HL-60 (cell line): ENCODE data around the gene PLAAT2.

Experiments
- GABPA ChIP-seq: IDR thresholded peaks from 2 replicates; pipeline ENCODE4 v1.6.1; 2012; ENCODE audit warnings: low read depth
- POLR2AphosphoS5 ChIP-seq: IDR thresholded peaks from 2 replicates; pipeline ENCODE4 v1.6.1; 2012; ENCODE audit warnings: low read depth
- SPI1 ChIP-seq: IDR thresholded peaks from 2 replicates; pipeline ENCODE4 v1.6.1; 2012; ENCODE audit warnings: low read depth, mild to moderate bottlenecking, borderline replicate concordance
- TF ChIP-seq, protein P1 (sequence below): IDR thresholded peaks from one replicate; pipeline ENCODE4 v1.5.1; 2011; ENCODE audit warnings: low read length, control low read depth, inconsistent platforms; ENCODE audit not compliant: insufficient read depth
- TF ChIP-seq, protein P2 (sequence below): IDR thresholded peaks from 2 replicates; pipeline ENCODE4 v1.6.1; 2012; ENCODE audit warnings: low read depth; ENCODE audit not compliant: insufficient replicate concordance

DNA sequence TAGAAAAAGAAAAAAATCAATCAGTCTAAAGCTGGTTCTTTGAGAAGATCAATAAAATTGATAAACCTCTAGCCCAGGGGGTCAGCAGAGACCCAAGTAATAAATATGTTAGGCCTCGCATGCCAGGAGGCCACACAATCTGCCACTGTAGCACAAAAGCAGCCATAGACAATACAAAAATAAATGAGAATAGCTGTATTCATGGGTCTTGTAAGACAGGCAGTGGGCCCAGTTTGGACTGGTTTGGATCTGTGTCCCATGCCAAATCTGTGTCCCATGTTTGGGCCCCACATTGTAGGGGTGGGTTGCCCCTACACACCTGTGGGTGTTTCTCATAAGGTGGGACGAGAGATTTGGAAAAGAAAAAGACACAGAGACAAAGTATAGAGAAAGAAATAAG, 33.2 kb downstream of the PLAAT2 start:
- TF ChIP-seq, protein P1, sequence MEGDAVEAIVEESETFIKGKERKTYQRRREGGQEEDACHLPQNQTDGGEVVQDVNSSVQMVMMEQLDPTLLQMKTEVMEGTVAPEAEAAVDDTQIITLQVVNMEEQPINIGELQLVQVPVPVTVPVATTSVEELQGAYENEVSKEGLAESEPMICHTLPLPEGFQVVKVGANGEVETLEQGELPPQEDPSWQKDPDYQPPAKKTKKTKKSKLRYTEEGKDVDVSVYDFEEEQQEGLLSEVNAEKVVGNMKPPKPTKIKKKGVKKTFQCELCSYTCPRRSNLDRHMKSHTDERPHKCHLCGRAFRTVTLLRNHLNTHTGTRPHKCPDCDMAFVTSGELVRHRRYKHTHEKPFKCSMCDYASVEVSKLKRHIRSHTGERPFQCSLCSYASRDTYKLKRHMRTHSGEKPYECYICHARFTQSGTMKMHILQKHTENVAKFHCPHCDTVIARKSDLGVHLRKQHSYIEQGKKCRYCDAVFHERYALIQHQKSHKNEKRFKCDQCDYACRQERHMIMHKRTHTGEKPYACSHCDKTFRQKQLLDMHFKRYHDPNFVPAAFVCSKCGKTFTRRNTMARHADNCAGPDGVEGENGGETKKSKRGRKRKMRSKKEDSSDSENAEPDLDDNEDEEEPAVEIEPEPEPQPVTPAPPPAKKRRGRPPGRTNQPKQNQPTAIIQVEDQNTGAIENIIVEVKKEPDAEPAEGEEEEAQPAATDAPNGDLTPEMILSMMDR = no peak
- no peak for TF ChIP-seq POLR2AphosphoS5
- TF ChIP-seq GABPA = no peak
- TF ChIP-seq, protein P2, sequence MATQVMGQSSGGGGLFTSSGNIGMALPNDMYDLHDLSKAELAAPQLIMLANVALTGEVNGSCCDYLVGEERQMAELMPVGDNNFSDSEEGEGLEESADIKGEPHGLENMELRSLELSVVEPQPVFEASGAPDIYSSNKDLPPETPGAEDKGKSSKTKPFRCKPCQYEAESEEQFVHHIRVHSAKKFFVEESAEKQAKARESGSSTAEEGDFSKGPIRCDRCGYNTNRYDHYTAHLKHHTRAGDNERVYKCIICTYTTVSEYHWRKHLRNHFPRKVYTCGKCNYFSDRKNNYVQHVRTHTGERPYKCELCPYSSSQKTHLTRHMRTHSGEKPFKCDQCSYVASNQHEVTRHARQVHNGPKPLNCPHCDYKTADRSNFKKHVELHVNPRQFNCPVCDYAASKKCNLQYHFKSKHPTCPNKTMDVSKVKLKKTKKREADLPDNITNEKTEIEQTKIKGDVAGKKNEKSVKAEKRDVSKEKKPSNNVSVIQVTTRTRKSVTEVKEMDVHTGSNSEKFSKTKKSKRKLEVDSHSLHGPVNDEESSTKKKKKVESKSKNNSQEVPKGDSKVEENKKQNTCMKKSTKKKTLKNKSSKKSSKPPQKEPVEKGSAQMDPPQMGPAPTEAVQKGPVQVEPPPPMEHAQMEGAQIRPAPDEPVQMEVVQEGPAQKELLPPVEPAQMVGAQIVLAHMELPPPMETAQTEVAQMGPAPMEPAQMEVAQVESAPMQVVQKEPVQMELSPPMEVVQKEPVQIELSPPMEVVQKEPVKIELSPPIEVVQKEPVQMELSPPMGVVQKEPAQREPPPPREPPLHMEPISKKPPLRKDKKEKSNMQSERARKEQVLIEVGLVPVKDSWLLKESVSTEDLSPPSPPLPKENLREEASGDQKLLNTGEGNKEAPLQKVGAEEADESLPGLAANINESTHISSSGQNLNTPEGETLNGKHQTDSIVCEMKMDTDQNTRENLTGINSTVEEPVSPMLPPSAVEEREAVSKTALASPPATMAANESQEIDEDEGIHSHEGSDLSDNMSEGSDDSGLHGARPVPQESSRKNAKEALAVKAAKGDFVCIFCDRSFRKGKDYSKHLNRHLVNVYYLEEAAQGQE = no peak
- TF ChIP-seq SPI1 = no peak
